K562 (cell line): ENCODE measurements around the gene POGZ. TPM values are rescaled to one million over a fixed set of nuclear protein-coding genes. Genes with fewer than 3 reads are reported as not detected.
A peak's percentile ranks its signal among the peaks of the same experiment; 100 is the strongest.

ENCODE experiments used
- ATAC-seq: fragments of 200-7000 bp; cut with Tn5 transposase; 3 replicates; pipeline ENCODE4 v1.9.1; 2020; ENCODE audit warnings: moderate library complexity
- BruUV-seq: library from RNA; stranded (reverse); fragments of 400-500 nt; replicated peaks from 2 replicates; lab custom pipeline; 2021; lab: Mats Ljungman, UMichigan
- CTCF ChIA-PET: fragments of 300-600 bp; formaldehyde crosslinking; extraction: SDS; loops from one replicate; lab custom pipeline; 2021; ENCODE audit warnings: low intra/inter-chr PET ratio; lab: Yijun Ruan, JAX
- POLR2A ChIA-PET: fragments of 300-600, 350-650 bp; sonication (Branson Sonifier 250); formaldehyde crosslinking; extraction: SDS; loops from one replicate; lab custom pipeline; 2021; ENCODE audit warnings: antibody characterized with exemption, inconsistent platforms; lab: Yijun Ruan, JAX
- DNase-seq, 4 experiments: peaks; one replicate each; pipeline versions ENCODE4 v3.0.0 to v3.0.0-alpha.2; 2011 to 2018; ENCODE audit warnings: low spot score in 3 of 4, mixed read lengths in 3 of 4; ENCODE audit errors: extremely low read depth in 1 of 4
- FAIRE-seq: peaks from 2 replicates; lab custom pipeline; 2011; peaks lifted over from hg19 to GRCh38; lab: Jason Lieb, UNC
- H2AFZ ChIP-seq: 2 replicates; pipeline ENCODE4 v1.6.0; 2011; ENCODE audit warnings: low read depth, low read length, control low read depth, inconsistent platforms
- H3K27ac ChIP-seq: fragments of 200-600 bp; 3 replicates; pipeline ENCODE4 v1.8.0; 2011; ENCODE audit warnings: low read depth, mild to moderate bottlenecking, control low read depth, inconsistent platforms, low read length, moderate library complexity, mixed read lengths; ENCODE audit errors: extremely low read depth
- H3K27me3 ChIP-seq, 2 experiments: fragments of 300-600 bp in 1 of 2; 2 replicates in 1 of 2; 3 replicates in 1 of 2; pipeline versions ENCODE4 v1.6.0 to v1.8.0; 2011; ENCODE audit warnings: inconsistent platforms in 2 of 2, low read length in 2 of 2, mild to moderate bottlenecking in 1 of 2, mixed read lengths in 1 of 2, moderate library complexity in 1 of 2; ENCODE audit not compliant: control insufficient read depth in 2 of 2, insufficient read depth in 2 of 2
- H3K36me3 ChIP-seq: fragments of 300-600 bp; 3 replicates; pipeline ENCODE4 v1.8.0; 2011; ENCODE audit warnings: mild to moderate bottlenecking, low read length, inconsistent platforms; ENCODE audit not compliant: control insufficient read depth, insufficient read depth
- H3K4me1 ChIP-seq, 2 experiments: fragments of 200-600 bp in 1 of 2; replicated peaks in 1 of 2; 2 replicates in 1 of 2; 3 replicates in 1 of 2; pipeline versions ENCODE4 v1.5.1 to v1.8.0; 2011; ENCODE audit warnings: inconsistent platforms in 2 of 2, low read length in 2 of 2, mild to moderate bottlenecking in 1 of 2, mixed read lengths in 1 of 2, moderate library complexity in 1 of 2; ENCODE audit not compliant: control insufficient read depth in 2 of 2, insufficient read depth in 2 of 2
- H3K4me2 ChIP-seq: 2 replicates; pipeline ENCODE4 v1.6.1; 2011; ENCODE audit warnings: low read length, control low read depth, inconsistent platforms, mixed read lengths; ENCODE audit not compliant: insufficient read depth
- H3K4me3 ChIP-seq: fragments of 200-600 bp; sonication (generic), shearing (Covaris generic); 2 replicates; pipeline ENCODE4 v1.5.1; 2016; ENCODE audit warnings: control low read depth, inconsistent platforms
- H3K79me2 ChIP-seq: fragments of 200-600 bp; 3 replicates; pipeline ENCODE4 v1.8.0; 2011; ENCODE audit warnings: low read length, inconsistent platforms; ENCODE audit not compliant: control insufficient read depth, insufficient read depth
- H3K9ac ChIP-seq, 2 experiments: 2 replicates each; pipeline versions ENCODE4 v1.6.0 to v1.6.1; 2011; ENCODE audit warnings: low read depth in 2 of 2, low read length in 2 of 2, control low read depth in 1 of 2, inconsistent platforms in 1 of 2, mild to moderate bottlenecking in 1 of 2, mixed read lengths in 1 of 2; ENCODE audit not compliant: insufficient read depth in 1 of 2
- H3K9me1 ChIP-seq: one replicate; pipeline ENCODE4 v1.6.0; 2011; ENCODE audit warnings: inconsistent platforms, mild to moderate bottlenecking, low read length, moderate library complexity; ENCODE audit not compliant: control insufficient read depth, insufficient read depth
- H3K9me3 ChIP-seq: replicated peaks from 2 replicates; pipeline ENCODE4 v1.5.1; 2011; ENCODE audit warnings: low read depth, low read length, inconsistent platforms; ENCODE audit not compliant: control insufficient read depth, insufficient read depth
- H4K20me1 ChIP-seq: replicated peaks from 2 replicates; pipeline ENCODE4 v1.6.1; 2011; ENCODE audit warnings: low read length, inconsistent platforms, mixed read lengths; ENCODE audit not compliant: control insufficient read depth, insufficient read depth
- CHD1 ChIP-seq: fragments of 200-600 bp; sonication (generic); IDR thresholded peaks from one replicate; pipeline ENCODE4 v1.6.1; 2012; ENCODE audit warnings: mild to moderate bottlenecking, moderate library complexity, low read length, inconsistent platforms
- E2F8 ChIP-seq: fragments of 450-650 bp; IDR thresholded peaks from 2 replicates; pipeline ENCODE4 v1.7.1; 2018; ENCODE audit warnings: mild to moderate bottlenecking, low read depth; ENCODE audit not compliant: partially characterized antibody
- POLR2A ChIP-seq: fragments of 450-650 bp; conservative IDR thresholded peaks from 2 replicates; pipeline ENCODE4 v1.6.1; 2016
- TAF15 ChIP-seq: fragments of 200-400 bp; formaldehyde crosslinking; IDR thresholded peaks from 2 replicates; pipeline ENCODE4 v1.6.1; 2017; ENCODE audit warnings: mild to moderate bottlenecking, low read depth, low read length, moderate library complexity
- VEZF1 ChIP-seq: fragments of 200-800 bp; sonication (Bioruptor generic); IDR thresholded peaks from 2 replicates; pipeline ENCODE4 v1.6.1; 2017; ENCODE audit warnings: missing genetic modification characterization, missing compliant biosample characterization
- YBX1 ChIP-seq: fragments of 450-650 bp; IDR thresholded peaks from 2 replicates; pipeline ENCODE4 v1.7.1; 2016; ENCODE audit warnings: mild to moderate bottlenecking
- WGBS: fragments of 100-300 bp; shearing (Covaris generic); methylation state at CpG from one replicate; pipeline ENCODE4 v1.1.6; 2016; ENCODE audit warnings: low coverage, mixed read lengths; ENCODE audit not compliant: insufficient coverage; ENCODE audit errors: missing lambda C conversion rate; 5-methylcytosine and 5-hydroxymethylcytosine counted together
- in situ Hi-C: fragments of 300-500 bp; cut with MboI; formaldehyde crosslinking; loops from 4 replicates; pipeline ENCODE4 v1.15.0; 2018; ENCODE audit warnings: inconsistent platforms, mixed read lengths
- intact Hi-C: fragments of 100-400 bp; cut with micrococcal nuclease; formaldehyde crosslinking; loops from 2 replicates; pipeline ENCODE4 v1.14.2; 2022
- polyA plus RNA-seq, 8 experiments: library from polyadenylated mRNA; depleted of rRNA in 4 of 8; stranded (reverse) in 5 of 8; unstranded in 3 of 8; fragments of >200 nt; fragmentation: Nextera tagmentation in 2 of 8; fragmentation: Illumina TruSeq in 1 of 8; extraction: Ambion mirVana in 2 of 8; extraction: Trizol in 1 of 8; gene quantifications; 2 replicates each; pipeline versions ENCODE4 v1.2.1 to v1.2.3, GENCODE V29; 2011 to 2014; ENCODE audit warnings: inconsistent platforms in 1 of 8, missing spikeins in 1 of 8
- total RNA-seq, 7 experiments: library from RNA; depleted of rRNA in 6 of 7; stranded (reverse); fragments of >200 nt in 6 of 7; fragmentation: Illumina TruSeq in 2 of 7; extraction: Trizol in 2 of 7; gene quantifications; 2 replicates each; pipeline versions ENCODE4 v1.2.1 to v1.2.3, GENCODE V29; 2011 to 2021; ENCODE audit warnings: low replicate concordance in 1 of 7

The POGZ gene
- total and polyA plus RNA-seq, 9 of the 15 experiments (the other 6 are each of a cell fraction or from before 2014, with no cell fraction given), result 9.4 to 40.6 (median 21.6) TPM

GRCh38 chr1:151472856-151473731, 13.8 kb upstream of the POGZ start (continued):
- peak; percentile 84 for TF ChIP-seq VEZF1 (CRISPR knock-in tag)

DNA sequence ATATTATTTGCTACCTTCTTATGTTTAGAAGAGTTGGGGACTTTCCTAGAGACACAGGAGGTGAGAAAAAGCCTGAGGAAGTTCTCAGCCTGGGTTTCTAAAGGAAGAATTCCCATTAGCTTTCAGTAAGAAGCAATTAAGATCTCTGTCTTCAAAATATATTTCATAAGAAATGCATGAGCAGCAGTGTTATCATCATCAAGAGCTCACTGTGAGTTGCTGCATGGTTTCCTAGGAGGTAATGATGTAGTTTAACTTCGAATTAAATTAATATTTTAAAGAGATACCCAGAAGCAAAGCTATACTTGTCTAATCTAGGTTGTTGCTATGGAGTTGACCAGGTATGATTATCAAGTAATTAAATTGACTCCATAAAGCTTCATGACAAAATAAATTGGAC, 5.7 kb upstream of the POGZ start:
- H3K4me1 ChIP-seq, result peaks cover 0 to 5% of the 10 kb centered on the region in 2 experiments; a peak in 2 of 5 replicates
- H3K79me2 ChIP-seq, result no peaks in the 10 kb centered on the region
- H3K27me3 ChIP-seq, result no peaks in the 10 kb centered on the region
- no peaks in the 10 kb centered on the region for H3K9me1 ChIP-seq
- POLR2A ChIA-PET, result interaction anchor here (0.7 to 1.6 kb wide), 5 partner anchors 9 to 104 kb away, joined by 3 to 13 read pairs (median 3); partner anchors contain the start of gene TUFT1
- H3K4me3 ChIP-seq, result no peak overlapping the region
- no peak overlapping the region for H3K4me2 ChIP-seq
- in situ Hi-C loops, result no loop called here
- ATAC-seq, result no peak
- H4K20me1 ChIP-seq, result no peaks in the 10 kb centered on the region
- 0% methylated on average over 1 of the region's 1 CpG for WGBS
- H3K9ac ChIP-seq, result no peak overlapping the region
- H3K36me3 ChIP-seq, result no peaks in the 10 kb centered on the region
- H2AFZ ChIP-seq, result peak overlapping the region; percentile 43
- no peak for DNase-seq
- H3K27ac ChIP-seq, result no peak overlapping the region
- CTCF ChIA-PET, result no interaction called here
- no peak for FAIRE-seq
- no peaks in the 10 kb centered on the region for H3K9me3 ChIP-seq
- TF ChIP-seq CHD1, result no peak
- TF ChIP-seq TAF15, result no peak
- no peak for TF ChIP-seq POLR2A
- TF ChIP-seq E2F8, result no peak
- no peak for TF ChIP-seq YBX1
- BruUV-seq, result no TSS peak
- intact Hi-C loops, result no loop called here
